ENCODE data around the gene HEATR5A. TPM values are rescaled to one million over a fixed set of nuclear protein-coding genes. Genes with fewer than 3 reads are reported as not detected.
"Not testable (repeated sequence)": the region's sequence is repeated elsewhere in the genome, so short reads cannot be mapped to it uniquely, and the experiment has no call there.

HEATR5A gene
- total RNA-seq, 2 experiments from 2014 or later: 8.5 to 9.4 TPM

- DNase-seq (no peak), ATAC-seq (no peak)
- ChIA-PET POLR2A (no interaction called here), CTCF (no interaction called here)
- H3K4me3 Mint-ChIP-seq: no peak overlapping the region
- no peak overlapping the region for H3K27ac Mint-ChIP-seq
- no peaks in the 10 kb centered on the region for H3K9me3 Mint-ChIP-seq (ENCODE audit: low read depth)
- no peaks in the 10 kb centered on the region for H3K36me3 Mint-ChIP-seq (ENCODE audit: low read depth)
- intact Hi-C loops (cut with DNase I, micrococcal nuclease): no loop called here
- H3K4me1 Mint-ChIP-seq: peaks cover 6% of the 10 kb centered on the region
- H3K27me3 Mint-ChIP-seq: no peaks in the 10 kb centered on the region
Measured at GRCh38 chr14:31263485-31264133, 156.7 kb downstream of the HEATR5A start.

GRCh38 chr14:31261859-31262731, 158.3 kb downstream of the HEATR5A start:
- ChIA-PET CTCF (no interaction called here), POLR2A (no interaction called here)
- H3K36me3 Mint-ChIP-seq (ENCODE audit: low read depth): no peaks in the 10 kb centered on the region
- H3K27ac Mint-ChIP-seq: no peak overlapping the region
- no peak for ATAC-seq
- no peaks in the 10 kb centered on the region for H3K27me3 Mint-ChIP-seq
- intact Hi-C loops (cut with DNase I, micrococcal nuclease): no loop called here
- H3K4me1 Mint-ChIP-seq: peaks cover 6% of the 10 kb centered on the region
- H3K9me3 Mint-ChIP-seq (ENCODE audit: low read depth): no peaks in the 10 kb centered on the region
- DNase-seq: no peak
- no peak overlapping the region for H3K4me3 Mint-ChIP-seq

- Mint-ChIP-seq H3K4me1 (peaks cover 6% of the 10 kb centered on the region), H3K36me3 (ENCODE audit: low read depth) (no peaks in the 10 kb centered on the region), H3K4me3 (no peak overlapping the region), H3K9me3 (ENCODE audit: low read depth) (no peaks in the 10 kb centered on the region), H3K27ac (no peak overlapping the region), H3K27me3 (no peaks in the 10 kb centered on the region)
- ATAC-seq (no peak), DNase-seq (no peak)
- CTCF ChIA-PET: no interaction called here
- POLR2A ChIA-PET: no interaction called here
- intact Hi-C loops (cut with DNase I, micrococcal nuclease): no loop called here
Measured at GRCh38 chr14:31261523-31261858, 158.9 kb downstream of the HEATR5A start.

- CTCF ChIA-PET: interaction anchor here (0.7 to 0.9 kb wide), 2 partner anchors 18 to 200 kb away, joined by 3 read pairs; no protein-coding TSS in a partner anchor
Measured at GRCh38 chr14:31259040-31259435, 161.3 kb downstream of the HEATR5A start.

GRCh38 chr14:31258427-31259039, 161.8 kb downstream of the HEATR5A start:
- no peaks in the 10 kb centered on the region for H3K4me1 Mint-ChIP-seq
- no peaks in the 10 kb centered on the region for H3K27me3 Mint-ChIP-seq
- no peak for DNase-seq
- POLR2A ChIA-PET: no interaction called here
- H3K36me3 Mint-ChIP-seq (ENCODE audit: low read depth): no peaks in the 10 kb centered on the region
- ATAC-seq: no peak
- H3K9me3 Mint-ChIP-seq (ENCODE audit: low read depth): no peaks in the 10 kb centered on the region
- CTCF ChIA-PET: interaction anchor here (0.7 to 0.9 kb wide), 3 partner anchors 18 to 279 kb away, joined by 3 read pairs; no protein-coding TSS in a partner anchor
- intact Hi-C loops (cut with DNase I, micrococcal nuclease): no loop called here
- H3K4me3 Mint-ChIP-seq: no peak overlapping the region
- no peak overlapping the region for H3K27ac Mint-ChIP-seq

More at GRCh38 chr14:31259040-31259435, 161.3 kb downstream of the HEATR5A start:
- H3K4me1 Mint-ChIP-seq; H3K27me3 Mint-ChIP-seq; H3K4me3 Mint-ChIP-seq; intact Hi-C loops (cut with DNase I, micrococcal nuclease); DNase-seq; H3K36me3 Mint-ChIP-seq (ENCODE audit: low read depth); ATAC-seq; POLR2A ChIA-PET; H3K27ac Mint-ChIP-seq; H3K9me3 Mint-ChIP-seq (ENCODE audit: low read depth): not testable (repeated sequence)

- H3K4me3 Mint-ChIP-seq; H3K27ac Mint-ChIP-seq; H3K36me3 Mint-ChIP-seq (ENCODE audit: low read depth); intact Hi-C loops (cut with DNase I, micrococcal nuclease); H3K9me3 Mint-ChIP-seq (ENCODE audit: low read depth); DNase-seq; H3K4me1 Mint-ChIP-seq; ATAC-seq; H3K27me3 Mint-ChIP-seq: not testable (repeated sequence)
- ChIA-PET POLR2A (interaction anchor here (0.6 kb wide), 1 partner anchor 254 kb away, joined by 3 read pairs; no protein-coding TSS in a partner anchor), CTCF (interaction anchor here (0.6 to 0.9 kb wide), 3 partner anchors 17 to 338 kb away, joined by 3 read pairs; no protein-coding TSS in a partner anchor)
Measured at GRCh38 chr14:31257554-31258426, 162.6 kb downstream of the HEATR5A start.

GRCh38 chr14:31257244-31257553, 163.2 kb downstream of the HEATR5A start:
- no peak for DNase-seq
- Mint-ChIP-seq H3K4me3 (no peak overlapping the region), H3K4me1 (no peaks in the 10 kb centered on the region), H3K27me3 (no peaks in the 10 kb centered on the region), H3K27ac (no peak overlapping the region), H3K9me3 (ENCODE audit: low read depth) (no peaks in the 10 kb centered on the region), H3K36me3 (ENCODE audit: low read depth) (no peaks in the 10 kb centered on the region)
- no peak for ATAC-seq
- intact Hi-C loops (cut with DNase I, micrococcal nuclease): no loop called here
- ChIA-PET CTCF (interaction anchor here (0.7 kb wide), 1 partner anchor 297 kb away, joined by 3 read pairs; no protein-coding TSS in a partner anchor), POLR2A (no interaction called here)

GRCh38 chr14:31256534-31257243, 163.7 kb downstream of the HEATR5A start:
- DNase-seq (no peak), ATAC-seq (no peak)
- Mint-ChIP-seq H3K36me3 (ENCODE audit: low read depth) (no peaks in the 10 kb centered on the region), H3K27me3 (no peaks in the 10 kb centered on the region), H3K27ac (no peak overlapping the region), H3K9me3 (ENCODE audit: low read depth) (no peaks in the 10 kb centered on the region), H3K4me1 (no peaks in the 10 kb centered on the region), H3K4me3 (no peak overlapping the region)
- ChIA-PET CTCF (interaction anchor here (0.7 kb wide), 1 partner anchor 297 kb away, joined by 3 read pairs; no protein-coding TSS in a partner anchor), POLR2A (interaction anchor here (0.5 kb wide), 1 partner anchor 554 kb away, joined by 5 read pairs; no protein-coding TSS in a partner anchor)
- intact Hi-C loops (cut with DNase I, micrococcal nuclease): no loop called here

GRCh38 chr14:31255918-31256317, 164.4 kb downstream of the HEATR5A start:
- POLR2A ChIA-PET; H3K27me3 Mint-ChIP-seq; intact Hi-C loops (cut with DNase I, micrococcal nuclease); H3K27ac Mint-ChIP-seq; H3K4me3 Mint-ChIP-seq; H3K4me1 Mint-ChIP-seq; CTCF ChIA-PET; H3K9me3 Mint-ChIP-seq (ENCODE audit: low read depth); ATAC-seq; DNase-seq; H3K36me3 Mint-ChIP-seq (ENCODE audit: low read depth): not testable (repeated sequence)

GRCh38 chr14:31255286-31255685, 165.1 kb downstream of the HEATR5A start:
- intact Hi-C loops (cut with DNase I, micrococcal nuclease): no loop called here
- Mint-ChIP-seq H3K4me1 (no peaks in the 10 kb centered on the region), H3K36me3 (ENCODE audit: low read depth) (no peaks in the 10 kb centered on the region), H3K27ac (no peak overlapping the region), H3K27me3 (no peaks in the 10 kb centered on the region), H3K9me3 (ENCODE audit: low read depth) (no peaks in the 10 kb centered on the region), H3K4me3 (no peak overlapping the region)
- ChIA-PET CTCF (no interaction called here), POLR2A (no interaction called here)
- no peak for DNase-seq
- no peak for ATAC-seq
